Ishikawa (cell line): Measurements from ENCODE around the gene FOXJ2.

ENCODE experiments used
- CEBPB ChIP-seq: IDR thresholded peaks from 2 replicates; pipeline ENCODE4 v1.6.1; 2012
- CREB1 ChIP-seq: IDR thresholded peaks from 2 replicates; pipeline ENCODE4 v1.6.1; 2012; ENCODE audit warnings: low read depth
- EGR1 ChIP-seq: IDR thresholded peaks from 2 replicates; pipeline ENCODE4 v1.6.1; 2012
- EP300 ChIP-seq: IDR thresholded peaks from 2 replicates; pipeline ENCODE4 v1.6.1; 2012; ENCODE audit warnings: borderline replicate concordance
- FOXM1 ChIP-seq: IDR thresholded peaks from 2 replicates; pipeline ENCODE4 v1.6.1; 2012; ENCODE audit warnings: low read depth, borderline replicate concordance
- NFIC ChIP-seq: IDR thresholded peaks from 2 replicates; pipeline ENCODE4 v1.6.1; 2012
- RAD21 ChIP-seq: IDR thresholded peaks from 2 replicates; pipeline ENCODE4 v1.6.1; 2012; ENCODE audit warnings: low read depth
- TAF1 ChIP-seq: IDR thresholded peaks from 2 replicates; pipeline ENCODE4 v1.6.1; 2012; ENCODE audit warnings: low read depth, mild to moderate bottlenecking
- TCF12 ChIP-seq: IDR thresholded peaks from 2 replicates; pipeline ENCODE4 v1.6.1; 2012; ENCODE audit warnings: low read depth
- TEAD4 ChIP-seq: IDR thresholded peaks from 2 replicates; pipeline ENCODE4 v1.6.1; 2012
- YY1 ChIP-seq: IDR thresholded peaks from 2 replicates; pipeline ENCODE4 v1.6.1; 2012; ENCODE audit warnings: low read depth
- ZBTB7A ChIP-seq: IDR thresholded peaks from 2 replicates; pipeline ENCODE4 v1.6.1; 2012; ENCODE audit warnings: low read depth
- TF ChIP-seq, protein P1 (sequence below): IDR thresholded peaks from 2 replicates; pipeline ENCODE4 v1.6.1; 2012
- TF ChIP-seq, protein P2 (sequence below): IDR thresholded peaks from 2 replicates; pipeline ENCODE4 v1.6.1; 2012; ENCODE audit warnings: low read depth, mild to moderate bottlenecking
- TF ChIP-seq, protein P3 (sequence below): IDR thresholded peaks from 2 replicates; pipeline ENCODE4 v1.6.1; 2012

FOXJ2 gene

DNA sequence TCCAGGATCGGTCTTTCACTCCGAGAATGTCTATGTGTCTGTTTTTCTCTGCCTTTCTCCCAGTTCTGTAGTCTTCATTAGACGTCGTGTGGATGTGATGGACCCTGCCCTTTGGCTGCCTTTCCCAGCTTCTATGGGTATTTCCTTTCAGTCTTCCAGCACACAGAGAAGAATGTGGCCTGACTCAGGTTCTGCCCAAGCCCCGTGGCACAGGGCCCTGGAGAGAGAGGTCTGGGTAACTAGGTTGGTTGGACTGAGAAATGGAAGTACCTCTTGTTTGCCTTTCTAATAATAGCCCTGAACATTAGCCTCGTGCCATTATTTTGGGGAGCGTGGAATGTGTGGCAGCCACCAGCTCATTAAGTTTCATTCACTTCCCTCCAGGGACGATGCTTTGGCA, 3.8 kb downstream of the FOXJ2 start:
- TF ChIP-seq CEBPB (no peak), NFIC (no peak), TEAD4 (no peak)

DNA sequence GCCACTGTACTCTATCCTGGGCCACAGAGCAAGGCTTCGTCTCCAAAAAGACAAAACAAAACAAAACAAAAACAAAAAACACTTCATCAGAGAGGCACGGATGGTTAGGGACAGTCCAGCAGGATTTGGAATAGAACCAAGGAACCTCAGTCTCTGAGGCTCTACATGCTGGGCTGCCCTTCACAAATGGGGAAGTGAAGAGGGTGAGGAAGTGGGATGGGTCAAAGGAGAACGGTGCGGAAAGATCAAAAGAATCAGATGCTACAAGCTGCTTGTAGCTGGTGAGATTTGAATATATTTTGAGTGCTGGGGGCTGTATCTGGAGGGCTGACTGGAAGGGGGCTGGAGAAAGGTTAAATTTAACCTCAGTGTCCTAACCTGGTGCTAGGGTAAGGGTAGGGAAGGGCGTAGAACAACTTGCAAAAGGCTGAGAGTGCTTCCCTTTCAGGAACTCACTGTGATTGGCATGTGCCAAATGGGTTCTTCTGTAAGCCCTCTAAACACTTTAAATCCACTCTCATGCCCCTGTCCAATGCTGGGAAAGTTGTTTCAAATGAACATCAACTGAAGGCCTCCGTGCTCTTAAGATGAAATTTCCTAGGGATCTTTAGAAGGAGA, 4.6 kb downstream of the FOXJ2 start:
- no peak for TF ChIP-seq FOXM1
- TF ChIP-seq CREB1 = no peak
- TF ChIP-seq EGR1 = no peak
- no peak for TF ChIP-seq NFIC
- no peak for TF ChIP-seq ZBTB7A
- TF ChIP-seq, protein P1, sequence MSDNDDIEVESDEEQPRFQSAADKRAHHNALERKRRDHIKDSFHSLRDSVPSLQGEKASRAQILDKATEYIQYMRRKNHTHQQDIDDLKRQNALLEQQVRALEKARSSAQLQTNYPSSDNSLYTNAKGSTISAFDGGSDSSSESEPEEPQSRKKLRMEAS = no peak
- TF ChIP-seq, protein P2, sequence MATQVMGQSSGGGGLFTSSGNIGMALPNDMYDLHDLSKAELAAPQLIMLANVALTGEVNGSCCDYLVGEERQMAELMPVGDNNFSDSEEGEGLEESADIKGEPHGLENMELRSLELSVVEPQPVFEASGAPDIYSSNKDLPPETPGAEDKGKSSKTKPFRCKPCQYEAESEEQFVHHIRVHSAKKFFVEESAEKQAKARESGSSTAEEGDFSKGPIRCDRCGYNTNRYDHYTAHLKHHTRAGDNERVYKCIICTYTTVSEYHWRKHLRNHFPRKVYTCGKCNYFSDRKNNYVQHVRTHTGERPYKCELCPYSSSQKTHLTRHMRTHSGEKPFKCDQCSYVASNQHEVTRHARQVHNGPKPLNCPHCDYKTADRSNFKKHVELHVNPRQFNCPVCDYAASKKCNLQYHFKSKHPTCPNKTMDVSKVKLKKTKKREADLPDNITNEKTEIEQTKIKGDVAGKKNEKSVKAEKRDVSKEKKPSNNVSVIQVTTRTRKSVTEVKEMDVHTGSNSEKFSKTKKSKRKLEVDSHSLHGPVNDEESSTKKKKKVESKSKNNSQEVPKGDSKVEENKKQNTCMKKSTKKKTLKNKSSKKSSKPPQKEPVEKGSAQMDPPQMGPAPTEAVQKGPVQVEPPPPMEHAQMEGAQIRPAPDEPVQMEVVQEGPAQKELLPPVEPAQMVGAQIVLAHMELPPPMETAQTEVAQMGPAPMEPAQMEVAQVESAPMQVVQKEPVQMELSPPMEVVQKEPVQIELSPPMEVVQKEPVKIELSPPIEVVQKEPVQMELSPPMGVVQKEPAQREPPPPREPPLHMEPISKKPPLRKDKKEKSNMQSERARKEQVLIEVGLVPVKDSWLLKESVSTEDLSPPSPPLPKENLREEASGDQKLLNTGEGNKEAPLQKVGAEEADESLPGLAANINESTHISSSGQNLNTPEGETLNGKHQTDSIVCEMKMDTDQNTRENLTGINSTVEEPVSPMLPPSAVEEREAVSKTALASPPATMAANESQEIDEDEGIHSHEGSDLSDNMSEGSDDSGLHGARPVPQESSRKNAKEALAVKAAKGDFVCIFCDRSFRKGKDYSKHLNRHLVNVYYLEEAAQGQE = no peak
- TF ChIP-seq TEAD4 = no peak

DNA sequence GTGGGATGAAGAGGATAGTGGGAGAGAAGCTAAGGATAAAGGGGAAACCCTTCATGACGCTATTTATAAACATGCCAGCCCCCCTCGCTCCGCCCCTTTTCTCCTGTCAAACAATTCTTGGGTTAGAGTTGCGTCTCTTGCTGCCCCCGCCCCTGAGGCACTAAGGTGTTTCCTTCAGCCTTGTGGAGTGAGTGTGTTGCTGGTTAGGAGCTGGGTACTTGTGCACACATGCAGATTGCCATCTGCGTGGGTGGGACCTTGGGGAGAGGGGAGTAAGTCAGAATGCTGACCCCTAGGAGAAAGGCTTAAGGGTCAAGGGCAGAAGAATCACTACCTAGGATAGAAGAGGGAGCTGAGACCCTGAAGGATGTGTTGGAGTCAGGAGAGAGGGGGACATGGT, 5.4 kb downstream of the FOXJ2 start:
- TF ChIP-seq EP300 (no peak), TCF12 (no peak), CEBPB (no peak), TEAD4 (no peak), ZBTB7A (no peak), TAF1 (no peak), NFIC (no peak), CREB1 (no peak), EGR1 (no peak), YY1 (no peak), FOXM1 (no peak)
- TF ChIP-seq, protein P3, sequence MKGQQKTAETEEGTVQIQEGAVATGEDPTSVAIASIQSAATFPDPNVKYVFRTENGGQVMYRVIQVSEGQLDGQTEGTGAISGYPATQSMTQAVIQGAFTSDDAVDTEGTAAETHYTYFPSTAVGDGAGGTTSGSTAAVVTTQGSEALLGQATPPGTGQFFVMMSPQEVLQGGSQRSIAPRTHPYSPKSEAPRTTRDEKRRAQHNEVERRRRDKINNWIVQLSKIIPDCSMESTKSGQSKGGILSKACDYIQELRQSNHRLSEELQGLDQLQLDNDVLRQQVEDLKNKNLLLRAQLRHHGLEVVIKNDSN = no peak

DNA sequence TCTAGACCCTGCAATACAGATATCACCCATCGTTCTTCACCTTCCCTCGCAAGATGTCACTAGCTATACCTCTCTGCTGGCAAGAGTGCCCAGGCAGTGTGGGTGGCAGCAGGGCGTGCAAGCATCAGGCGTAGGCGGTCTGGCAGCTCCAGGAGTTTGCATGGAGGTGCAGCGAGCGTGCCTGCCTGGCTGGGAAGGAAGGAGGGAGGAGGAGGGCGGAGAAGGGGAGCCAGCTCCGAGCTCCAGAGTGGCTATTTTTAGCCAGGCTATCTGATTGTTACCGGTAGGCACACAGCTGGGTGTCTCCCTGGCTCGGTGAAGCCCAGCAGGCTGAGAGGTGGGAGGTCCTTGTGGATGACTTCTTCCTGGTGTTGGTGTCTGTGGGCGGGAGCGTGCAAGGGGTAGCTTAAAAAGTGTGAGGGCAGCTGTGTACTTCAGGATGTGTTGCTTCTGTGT, 6.2 kb downstream of the FOXJ2 start:
- no peak for TF ChIP-seq ZBTB7A
- TF ChIP-seq, protein P1 = peak; percentile 56; the same call in 1 of the 2 replicates
- no peak for TF ChIP-seq TAF1
- TF ChIP-seq EP300 = peak; percentile 61; the same call in 1 of the 2 replicates
- TF ChIP-seq EGR1 = peak; percentile 97
- TF ChIP-seq, protein P3 = no peak
- no peak for TF ChIP-seq FOXM1
- no peak for TF ChIP-seq RAD21
- peak; percentile 55; the same call in 1 of the 2 replicates for TF ChIP-seq TCF12
- peak; percentile 59 for TF ChIP-seq NFIC
- peak; percentile 67 for TF ChIP-seq TEAD4
- peak; percentile 18; the same call in 1 of the 2 replicates for TF ChIP-seq YY1
- TF ChIP-seq, protein P2 = no peak
- TF ChIP-seq CEBPB = no peak
- no peak for TF ChIP-seq CREB1

DNA sequence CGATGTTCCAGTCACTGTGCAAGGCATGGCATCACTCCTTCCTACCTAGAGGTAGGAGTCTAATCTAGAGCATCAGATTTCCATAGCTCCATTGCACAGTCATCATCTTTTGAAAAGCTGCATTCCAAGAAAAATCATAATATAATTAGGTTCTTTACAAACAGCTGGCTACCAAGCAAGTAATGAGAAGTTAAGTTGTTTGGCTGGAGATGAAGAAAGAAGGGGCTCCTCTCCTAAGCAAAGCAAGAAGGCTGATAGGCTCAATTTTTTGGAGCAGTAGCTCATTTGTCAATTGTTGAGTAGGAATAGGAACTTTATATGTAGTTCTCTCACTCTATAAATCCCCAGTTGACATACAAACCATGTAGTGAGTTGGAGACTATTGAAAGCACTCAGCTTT, 8.3 kb downstream of the FOXJ2 start:
- TF ChIP-seq TCF12 (no peak), TAF1 (no peak)

DNA sequence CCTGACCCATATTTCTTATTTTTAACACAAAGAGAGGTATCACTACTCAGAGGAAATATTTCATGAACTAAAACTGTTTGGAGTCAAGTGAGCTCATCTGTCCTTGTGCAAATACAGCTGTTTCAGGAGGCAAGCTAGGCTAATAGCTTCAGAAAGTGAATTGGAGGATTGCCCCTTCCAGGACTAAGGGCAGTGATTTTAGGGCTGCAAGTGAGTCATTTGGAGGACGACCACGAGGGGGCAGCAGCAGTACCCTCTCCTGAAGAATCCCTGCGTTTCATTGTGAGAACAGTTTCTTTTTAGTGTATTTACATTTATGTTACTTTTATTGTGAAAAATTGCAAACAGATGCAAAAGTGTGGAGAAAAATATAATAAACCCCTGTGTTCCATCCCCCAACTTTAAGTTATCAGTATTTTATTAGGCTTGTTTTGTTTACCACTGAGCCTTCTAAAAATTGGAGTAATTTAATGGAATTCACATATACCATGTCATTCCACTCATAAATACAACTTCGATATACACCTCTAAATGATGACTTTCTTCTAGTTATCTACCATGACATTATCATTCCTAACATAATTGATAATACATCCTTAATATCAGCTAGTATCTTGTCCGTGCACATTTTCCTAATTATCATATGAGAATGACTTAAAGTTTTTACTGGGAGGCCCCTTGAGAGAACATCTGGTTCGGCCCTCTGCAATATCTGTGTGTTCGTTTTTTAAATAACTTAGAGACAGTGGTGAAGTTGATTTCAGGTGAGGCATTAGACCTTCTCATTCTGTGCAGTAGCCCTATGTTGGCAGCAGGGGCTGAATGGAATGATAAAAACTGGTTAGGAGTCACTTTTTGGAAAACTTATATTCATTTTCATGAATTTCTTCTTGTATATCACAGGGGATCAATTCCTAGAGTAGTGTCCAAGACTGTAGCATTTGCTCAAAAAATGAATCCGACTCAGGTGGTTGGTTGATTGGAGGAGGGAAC, 13.7 kb downstream of the FOXJ2 start:
- no peak for TF ChIP-seq NFIC
- TF ChIP-seq RAD21 = peak; percentile 63
